Activated CD8-positive, alpha-beta memory T cell treated with anti-CD3 and anti-CD28 coated beads, Interleukin-2, amount 50 U/mL, for 4 hours (primary cell): Measurements from ENCODE around the gene ARHGAP15.
"Not testable (repeated sequence)": the region's sequence is repeated elsewhere in the genome, so short reads cannot be mapped to it uniquely, and the experiment has no call there.

Source experiments
- DNase-seq: peaks from one replicate; pipeline ENCODE4 v3.0.0-alpha.2; 2020

The ARHGAP15 gene

DNA sequence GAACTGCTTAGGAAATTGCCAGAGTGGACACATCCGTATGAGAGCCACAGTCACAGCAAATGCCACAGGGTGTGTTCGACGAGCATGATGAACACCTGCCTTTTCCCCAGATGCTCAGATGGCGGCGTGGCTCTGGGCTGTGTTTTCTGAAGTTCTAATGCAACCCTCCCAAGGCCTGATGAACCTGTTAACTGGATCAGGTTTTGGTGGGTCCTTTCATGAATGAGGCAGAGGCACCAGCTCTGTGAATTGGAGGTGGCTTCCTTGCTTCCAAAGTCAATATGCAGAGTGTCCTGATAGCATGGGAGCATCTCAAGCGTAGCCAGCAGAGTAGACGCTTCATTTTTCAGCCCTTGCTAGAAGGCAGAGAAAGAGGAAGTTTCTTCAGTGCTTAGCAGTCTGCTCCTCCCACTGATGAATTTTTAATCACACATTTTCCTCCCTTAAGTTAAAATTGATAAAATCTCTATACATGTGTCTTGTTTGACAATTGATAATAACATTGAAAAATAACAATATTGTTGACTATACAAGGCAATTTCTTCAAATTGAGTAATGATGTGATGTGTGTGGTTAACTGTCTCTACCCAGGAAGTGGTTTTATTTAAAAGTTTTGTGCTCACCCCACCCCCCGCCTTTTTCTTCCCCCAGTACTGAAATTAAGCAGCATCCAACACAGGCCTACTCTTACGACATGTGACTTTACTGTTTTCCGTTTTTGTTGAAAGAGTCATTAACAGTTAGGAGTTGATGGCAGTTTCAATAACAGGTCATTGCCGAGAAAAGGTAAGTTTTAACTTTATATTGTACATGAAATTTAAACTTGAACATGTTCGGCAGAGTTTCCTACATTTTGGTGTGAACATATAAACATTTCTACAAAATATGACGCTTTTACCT lies at the start of gene ARHGAP15:
Gene ARHGAP15 (plus strand): TSS at position 739 of the 900 bp plus-strand sequence.
- DNase-seq: peak; percentile 61

DNA sequence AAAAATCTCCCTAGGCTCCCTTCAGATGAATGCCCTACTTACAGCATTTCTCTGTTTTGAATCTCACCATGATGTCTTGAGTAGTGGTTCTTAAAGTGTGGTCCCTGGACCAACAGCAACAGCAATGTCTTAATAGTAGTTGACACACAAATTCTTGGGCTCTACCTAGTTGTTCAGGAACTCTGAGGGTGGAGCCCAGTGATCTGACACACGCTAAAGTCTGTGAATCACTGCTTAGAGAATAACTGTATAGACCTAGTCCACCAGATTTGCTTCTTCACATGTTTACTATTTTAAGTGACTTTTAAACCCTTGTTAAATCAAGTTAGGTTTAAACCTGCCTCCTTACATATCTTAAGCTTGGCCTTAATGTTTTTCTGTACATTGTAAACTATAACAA lies 47.6 kb upstream of the ARHGAP15 start:
- DNase-seq: no peak

- no peak for DNase-seq
Observed at GRCh38 chr2:143083636-143084035, 45.6 kb upstream of the ARHGAP15 start.

GRCh38 chr2:143084462-143084861 lies 44.8 kb upstream of the ARHGAP15 start:
- DNase-seq: no peak

DNA sequence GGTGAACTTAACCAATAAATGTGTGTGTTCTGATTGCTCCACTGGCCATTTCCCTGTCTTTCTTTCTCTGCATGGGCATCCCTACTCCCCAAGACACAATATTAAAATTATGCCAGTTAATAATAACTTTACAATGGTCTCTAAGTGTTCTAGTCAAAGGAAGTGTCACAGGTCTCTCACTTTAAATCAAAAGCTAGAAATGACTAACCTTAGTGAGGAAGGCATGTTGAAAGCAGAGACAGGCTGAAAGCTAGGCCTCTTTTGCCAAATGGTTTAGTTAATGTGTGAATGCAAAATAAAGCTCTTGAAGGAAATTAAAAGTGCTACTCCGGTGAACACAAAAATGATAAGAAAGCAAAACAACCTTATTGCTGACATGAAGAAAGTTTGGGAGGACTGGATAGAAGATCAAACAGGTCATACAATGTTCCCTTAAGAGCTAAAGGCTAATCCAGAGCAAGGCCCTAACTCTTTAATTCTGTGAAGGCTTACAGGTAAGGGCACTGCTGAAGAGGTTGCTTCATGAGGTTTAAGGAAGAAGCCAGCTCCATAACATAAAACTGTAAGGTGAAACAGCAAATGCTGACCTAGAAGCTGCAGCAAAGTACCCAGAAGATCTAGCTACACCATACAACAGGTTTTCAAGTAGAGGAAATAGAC lies 44.0 kb upstream of the ARHGAP15 start:
- no peak for DNase-seq

DNA sequence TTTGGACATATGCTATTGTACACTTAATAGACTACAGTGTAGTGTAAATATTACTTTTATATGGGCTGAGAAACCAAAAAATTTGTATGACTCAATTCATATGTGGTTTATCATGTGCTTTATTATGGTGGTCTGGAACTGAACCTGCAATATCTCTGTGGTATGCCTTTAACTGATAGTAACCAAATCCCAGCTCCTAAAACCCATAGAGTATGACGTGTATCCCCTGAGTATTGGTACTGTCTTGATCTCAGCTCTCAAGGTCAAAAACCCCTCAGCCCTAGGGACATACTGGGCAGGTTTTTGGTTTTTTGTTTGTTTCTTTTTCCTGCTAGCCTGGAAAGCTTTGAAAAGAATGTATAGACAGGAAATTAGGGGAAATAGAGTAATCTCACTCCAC lies 42.2 kb upstream of the ARHGAP15 start:
- no peak for DNase-seq

DNA sequence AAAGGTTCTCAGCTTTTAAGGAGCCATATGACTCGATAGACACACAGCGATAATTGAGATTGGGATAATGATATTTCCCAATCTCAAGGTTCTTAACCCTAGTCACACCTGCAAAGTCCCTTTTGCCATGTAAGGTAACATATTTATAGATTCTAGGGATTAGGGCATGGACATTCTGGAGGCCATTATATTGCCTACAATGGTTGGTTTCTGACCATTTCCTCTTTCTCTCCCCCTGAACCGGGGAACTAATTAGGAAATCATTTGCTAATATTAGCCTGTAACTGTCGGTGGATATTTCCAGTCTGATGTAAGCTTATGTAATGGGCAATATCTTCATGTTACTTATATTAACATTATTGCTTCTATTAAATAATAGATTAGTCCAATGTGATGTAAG lies 40.8 kb upstream of the ARHGAP15 start:
- DNase-seq: no peak

- DNase-seq: not testable (repeated sequence)
Observed at GRCh38 chr2:143089520-143089919, 39.7 kb upstream of the ARHGAP15 start.

- DNase-seq: peak; percentile 57
Observed at GRCh38 chr2:143110758-143111428, 18.3 kb upstream of the ARHGAP15 start.

DNA sequence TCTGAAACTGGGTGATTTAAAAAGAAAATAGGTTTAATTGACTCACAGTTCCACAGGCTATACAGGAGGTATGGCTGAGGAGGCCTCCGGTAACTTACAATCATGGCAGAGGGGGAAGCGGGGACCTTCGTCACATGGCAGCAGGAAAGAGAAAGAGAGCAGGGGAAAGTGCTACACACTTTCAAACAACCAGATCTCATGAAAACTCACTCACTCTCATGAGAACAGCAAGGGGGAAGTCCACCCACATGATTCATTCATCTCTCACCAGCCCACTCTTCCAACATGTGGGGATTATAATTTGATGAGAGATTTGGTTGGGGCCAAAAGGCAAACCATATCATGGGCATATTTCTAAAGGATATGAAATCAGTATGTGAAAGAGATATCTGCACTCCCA lies 12.0 kb upstream of the ARHGAP15 start:
- no peak for DNase-seq

- no peak for DNase-seq
Observed at GRCh38 chr2:143121079-143121478, 8.1 kb upstream of the ARHGAP15 start.

DNA sequence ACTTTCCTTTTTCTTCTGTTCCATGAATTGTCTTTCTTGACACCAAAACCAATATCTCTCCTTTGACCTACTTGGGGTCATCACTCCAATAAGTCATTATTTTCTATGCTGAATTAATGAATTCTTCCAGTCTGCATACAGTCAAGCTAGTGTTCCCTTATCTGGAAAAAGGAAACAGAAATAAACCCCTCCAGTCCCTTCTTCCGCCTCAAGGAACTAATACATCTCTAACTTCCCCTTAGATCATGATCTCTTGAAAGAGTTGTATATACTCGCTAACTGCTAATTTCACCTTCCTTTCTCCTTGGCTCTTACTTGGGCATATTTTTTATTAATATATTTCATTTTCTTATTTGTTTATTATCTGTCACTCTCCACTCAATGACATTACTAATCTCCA lies 7.3 kb upstream of the ARHGAP15 start:
- no peak for DNase-seq

DNA sequence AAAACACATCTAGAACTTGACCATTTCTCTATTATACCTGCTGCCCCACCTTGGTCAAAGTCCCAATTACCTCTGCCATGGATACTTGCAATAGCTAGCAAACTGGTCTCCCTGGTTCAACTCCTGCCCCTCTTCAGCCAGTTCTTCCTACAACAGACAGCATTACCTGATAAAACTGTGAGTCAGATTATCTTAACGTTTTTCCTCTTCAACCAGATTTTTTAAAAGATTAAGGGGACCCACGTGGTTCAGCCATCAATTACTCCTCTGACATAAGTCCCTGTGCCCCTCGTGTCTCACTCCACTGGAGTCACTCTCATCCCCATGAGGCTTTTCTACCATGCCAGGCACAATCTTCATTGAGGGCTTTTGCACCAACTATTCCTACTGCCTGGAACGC lies 5.3 kb upstream of the ARHGAP15 start:
- no peak for DNase-seq

DNA sequence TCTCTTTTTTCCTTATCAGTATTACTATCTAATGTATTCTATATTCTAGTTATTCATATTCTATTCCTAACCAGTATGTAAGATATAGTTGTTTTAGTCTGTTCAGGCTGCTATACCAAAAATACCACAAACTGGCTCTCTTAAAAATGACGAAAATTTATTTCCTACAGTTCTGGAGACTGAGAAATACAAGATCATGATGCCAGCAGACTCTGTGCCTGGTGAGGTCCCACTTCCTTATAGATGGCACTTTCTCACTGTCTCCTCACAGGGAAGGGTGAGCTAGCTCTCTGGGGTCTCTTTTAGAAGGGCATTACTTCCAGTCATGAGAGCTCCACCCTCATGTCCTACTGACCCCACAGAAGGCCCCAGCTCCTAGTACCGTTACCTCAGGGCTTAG lies 4.8 kb upstream of the ARHGAP15 start:
- DNase-seq: no peak

DNA sequence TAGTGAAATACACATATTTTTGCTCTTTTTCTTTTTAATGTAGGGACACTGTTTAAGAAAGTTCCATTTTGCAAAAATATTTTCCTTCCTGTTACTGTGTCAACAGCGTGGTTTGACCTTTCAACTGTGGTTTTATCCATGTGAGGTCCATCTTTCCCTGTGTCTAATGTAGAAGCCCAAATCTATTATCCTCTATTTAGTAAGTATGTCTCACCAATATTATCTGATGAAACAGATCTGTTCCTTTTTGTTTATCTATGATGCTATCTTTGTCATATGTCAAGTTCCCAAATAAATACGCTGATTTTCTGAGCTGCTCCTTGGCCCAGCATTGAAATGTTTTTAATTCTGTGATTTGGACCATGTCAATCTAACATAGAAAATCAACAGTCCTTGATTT lies 3.5 kb upstream of the ARHGAP15 start:
- DNase-seq: no peak

GRCh38 chr2:143132355-143132754 lies 3.1 kb downstream of the ARHGAP15 start:
- DNase-seq: no peak

DNA sequence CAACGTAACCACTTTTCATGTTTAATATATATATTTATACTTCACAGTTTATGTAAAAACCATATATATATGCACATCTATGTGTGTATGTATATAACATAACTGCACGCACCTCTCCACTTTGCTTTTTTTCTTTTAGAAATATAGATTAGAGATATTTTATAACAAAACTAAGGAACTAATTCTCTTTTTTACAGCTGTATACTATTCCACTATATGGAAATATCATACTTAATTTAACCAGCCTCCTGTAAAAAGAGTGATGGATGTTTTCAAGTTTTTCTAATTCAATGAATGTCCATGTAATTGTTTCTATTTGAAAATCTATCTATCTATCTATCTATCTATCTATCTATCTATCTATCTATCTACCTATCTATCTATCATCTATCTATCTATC lies 4.6 kb downstream of the ARHGAP15 start:
- no peak for DNase-seq

DNA sequence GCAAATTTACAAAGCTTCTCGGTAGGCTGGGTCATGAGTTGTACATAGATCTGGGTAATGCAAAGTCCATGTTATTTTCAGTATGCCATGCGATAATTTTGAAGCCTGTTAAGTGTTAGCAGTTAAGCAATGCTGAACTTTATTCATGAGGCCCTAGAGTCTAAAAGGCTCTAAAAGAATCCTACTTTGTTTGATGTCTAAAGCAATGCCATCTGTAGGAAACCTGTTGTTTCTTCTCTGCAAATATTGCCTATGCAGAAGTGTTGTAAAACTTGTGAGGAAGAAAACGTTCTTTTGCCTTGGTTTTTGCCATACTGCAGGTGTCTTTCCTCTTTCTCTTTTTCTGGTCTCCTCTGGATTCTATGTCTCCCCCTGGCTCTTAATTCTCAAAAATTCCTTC lies 9.1 kb downstream of the ARHGAP15 start:
- DNase-seq: no peak

DNA sequence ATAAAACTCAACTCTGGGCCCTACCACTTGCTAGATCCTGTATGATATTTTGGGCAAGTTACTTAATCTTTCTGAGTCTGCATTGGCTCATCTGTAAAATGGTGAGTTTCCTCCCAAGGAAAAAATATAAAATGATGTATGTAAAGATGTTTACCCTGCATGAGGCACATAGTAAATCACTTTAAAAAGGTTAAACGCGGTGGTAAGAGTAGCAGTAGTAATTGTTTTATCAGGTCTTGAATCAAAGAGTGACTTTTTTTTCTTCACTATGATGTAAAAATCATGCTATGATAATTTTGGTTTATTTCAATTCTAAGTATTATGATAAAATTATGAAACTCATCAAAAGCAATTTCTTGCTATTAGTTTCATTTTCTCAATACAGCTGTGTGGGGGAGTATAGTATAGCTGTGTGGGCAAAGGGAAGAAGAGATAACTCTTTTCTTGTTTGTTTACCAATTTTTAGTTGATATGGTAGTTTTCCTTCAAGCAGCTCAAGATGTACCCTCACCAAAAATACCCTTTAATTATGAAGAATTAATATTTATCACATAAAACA lies 10.7 kb downstream of the ARHGAP15 start:
- DNase-seq: no peak

- DNase-seq: no peak
Observed at GRCh38 chr2:143140864-143141661, 11.8 kb downstream of the ARHGAP15 start.

DNA sequence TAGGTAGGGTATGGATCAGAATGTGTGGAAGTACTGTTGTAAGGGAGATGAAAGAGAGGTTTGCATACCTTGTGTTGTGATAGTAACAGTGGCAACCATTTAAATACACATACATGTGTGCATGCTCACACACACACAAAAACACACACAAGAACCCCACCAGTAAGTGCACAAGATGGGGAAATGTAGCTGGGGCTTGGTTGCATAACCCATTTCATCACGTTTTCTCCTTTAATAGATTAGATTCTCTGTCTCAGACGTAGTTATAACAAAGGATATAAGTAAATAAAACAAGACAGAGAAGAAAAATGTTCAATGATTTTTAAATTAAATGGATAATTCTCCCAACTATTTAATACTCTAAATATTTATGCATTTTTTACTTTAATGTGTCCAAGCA lies 13.4 kb downstream of the ARHGAP15 start:
- no peak for DNase-seq

DNA sequence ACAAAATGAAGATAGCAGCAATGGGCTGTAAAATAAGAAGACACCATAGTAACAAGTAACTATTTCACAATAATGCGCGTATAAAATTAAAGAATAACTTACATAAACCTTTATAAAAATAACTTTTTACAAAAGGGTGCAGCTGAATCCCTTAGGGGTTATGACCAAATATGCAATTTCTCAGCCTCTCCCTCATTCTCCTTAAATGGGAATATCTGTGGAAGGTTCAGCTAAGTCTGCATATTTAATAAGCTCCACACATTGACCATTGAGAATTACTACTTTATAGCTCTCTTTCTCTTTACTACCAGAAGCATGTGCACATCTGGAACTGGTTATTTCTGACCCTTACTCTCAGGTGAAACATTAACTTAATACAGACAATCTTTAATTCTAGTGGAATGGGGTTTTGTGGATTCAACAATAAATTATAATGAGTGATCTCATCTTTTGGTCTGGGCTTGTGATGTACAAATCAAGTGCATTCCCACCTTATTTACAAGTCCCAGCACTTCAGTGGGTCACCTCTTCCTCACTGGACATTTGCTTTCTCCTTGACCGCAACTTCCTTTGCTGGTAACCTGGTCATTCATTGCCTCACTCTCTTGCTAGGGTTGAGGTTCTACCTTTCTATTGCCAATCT lies 15.7 kb downstream of the ARHGAP15 start:
- no peak for DNase-seq
